Stimulated activated CD4-positive, alpha-beta T cell treated with anti-CD3 and anti-CD28 coated beads, Interleukin-12 subunit alpha, Interleukin-12 subunit beta, amount 100 ng/mL, for 24 hours (primary cell): ENCODE data around the gene SPATA45.

Experiments used
- DNase-seq, 2 experiments: peaks; one replicate each; pipeline ENCODE4 v3.0.0-alpha.2; 2020; ENCODE audit warnings: low read depth in 2 of 2

SPATA45 gene

DNA sequence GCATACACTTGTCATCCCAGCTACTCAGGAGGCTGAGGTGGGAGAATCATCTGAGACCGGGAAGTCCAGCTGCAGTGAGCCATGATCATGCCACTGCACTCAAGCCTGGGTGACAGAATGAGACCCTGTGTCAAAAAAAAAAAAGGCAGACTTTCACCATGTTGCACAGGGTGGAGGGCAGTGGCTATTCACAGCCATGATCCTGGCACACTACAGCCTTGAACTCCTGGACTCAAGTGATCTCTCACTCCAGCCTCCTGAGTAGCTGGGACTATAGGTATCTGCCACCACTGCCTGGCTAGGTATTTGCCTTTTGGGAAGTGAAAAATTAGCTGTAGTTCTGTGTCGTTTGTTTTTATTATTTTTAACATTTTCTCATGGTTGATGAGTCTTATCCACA lies 19.1 kb downstream of the SPATA45 start:
- no peak for DNase-seq

DNA sequence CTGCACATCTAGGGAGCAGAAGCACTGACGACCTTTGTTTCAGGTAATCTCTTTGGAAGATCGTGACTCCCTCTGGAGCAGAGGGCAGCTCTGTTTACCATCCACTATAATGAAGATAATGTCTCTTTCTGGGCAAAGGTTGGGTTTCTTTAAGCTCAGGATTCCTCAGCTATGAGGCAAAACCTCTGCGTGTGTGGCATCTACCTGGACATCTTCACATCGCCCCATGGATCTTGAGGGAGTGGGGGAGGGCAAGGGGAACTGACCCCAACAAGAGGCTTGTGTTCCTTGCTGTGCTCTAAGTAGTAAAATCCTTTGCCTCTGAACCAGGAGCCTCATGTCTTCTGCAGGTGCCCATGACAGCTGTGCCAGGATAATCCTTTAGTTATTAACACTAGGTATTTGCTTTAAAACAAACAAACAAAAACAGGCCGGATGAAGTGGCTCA lies 19.6 kb downstream of the SPATA45 start:
- DNase-seq = no peak

DNA sequence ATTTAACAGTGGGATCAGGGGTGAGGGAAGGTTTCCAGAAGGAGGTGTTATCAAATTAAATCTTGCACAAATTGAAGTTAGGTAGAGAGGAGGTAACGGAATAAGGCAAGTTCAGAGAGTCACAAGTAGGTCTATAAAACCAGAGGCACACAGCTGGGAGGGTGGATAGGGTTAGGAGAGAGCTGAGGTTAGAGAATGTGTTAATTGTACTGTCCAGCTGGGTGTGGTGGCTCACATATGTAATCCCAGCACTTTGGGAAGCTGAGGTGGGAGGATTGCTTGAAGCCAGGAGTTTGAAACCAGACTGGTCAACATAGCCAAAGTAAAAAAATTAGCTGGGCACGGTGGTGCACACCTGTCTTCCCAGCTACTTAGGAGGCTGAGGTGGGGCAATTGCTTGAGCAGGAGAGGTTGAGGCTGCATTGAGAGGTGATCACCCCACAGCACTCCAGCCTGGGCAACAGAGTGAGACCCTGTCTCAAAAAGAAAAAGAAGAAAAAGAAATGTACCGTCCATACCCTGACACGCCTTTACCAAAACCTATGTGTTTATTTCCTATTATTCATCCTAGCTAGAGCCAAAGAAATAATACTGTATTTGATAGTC lies 20.2 kb downstream of the SPATA45 start:
- DNase-seq = no peak

DNA sequence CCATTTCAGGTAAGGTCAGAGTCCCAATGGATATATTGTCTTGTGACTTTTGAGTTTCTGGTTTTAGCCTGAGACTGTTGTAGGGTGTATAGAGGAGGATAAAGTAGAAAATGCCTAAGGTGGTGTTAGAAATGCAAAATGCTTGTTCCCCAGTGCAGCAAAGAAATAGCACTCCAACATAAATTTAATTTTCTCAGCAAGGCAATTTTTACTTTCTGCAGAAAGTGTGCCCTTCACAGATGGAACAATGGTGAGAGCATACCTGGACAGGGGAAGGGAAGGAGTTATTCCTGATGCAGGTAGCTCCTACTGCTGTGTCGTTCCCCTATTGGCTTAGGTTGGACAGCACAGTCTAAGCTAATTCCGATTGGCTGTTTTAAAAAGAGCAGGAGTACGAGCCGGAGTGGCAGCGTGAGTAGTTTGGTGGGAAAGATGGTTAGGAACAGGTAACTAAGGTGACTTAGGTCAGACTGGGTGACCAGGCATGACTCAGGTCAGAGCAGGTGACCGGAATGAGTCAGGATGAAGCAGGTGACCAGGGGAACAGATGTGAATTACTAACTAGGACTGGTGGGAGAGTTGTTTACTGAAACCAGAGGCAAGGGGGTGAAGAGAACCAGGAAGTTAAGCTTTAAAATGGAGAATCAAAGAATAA lies 21.5 kb downstream of the SPATA45 start:
- DNase-seq = no peak

DNA sequence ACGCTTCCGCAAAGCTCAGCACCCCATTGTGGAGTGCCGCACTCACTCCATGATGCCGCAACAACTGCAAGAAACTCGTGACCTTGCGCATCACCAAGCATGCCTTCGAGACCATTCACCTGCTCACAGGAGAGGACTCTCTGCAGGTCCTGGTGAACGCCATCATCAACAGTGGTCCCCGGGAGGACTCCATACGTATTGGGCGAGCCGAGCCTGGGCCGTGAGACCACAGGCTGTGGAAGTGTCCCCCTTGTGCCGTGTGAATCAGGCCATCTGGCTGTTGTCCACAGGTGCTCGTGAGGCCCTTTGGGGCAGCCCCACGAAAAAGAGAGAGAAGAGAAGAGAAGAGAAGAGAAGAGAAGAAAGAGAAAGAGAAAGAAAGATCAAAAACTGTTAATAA lies 23.2 kb downstream of the SPATA45 start:
- no peak for DNase-seq

DNA sequence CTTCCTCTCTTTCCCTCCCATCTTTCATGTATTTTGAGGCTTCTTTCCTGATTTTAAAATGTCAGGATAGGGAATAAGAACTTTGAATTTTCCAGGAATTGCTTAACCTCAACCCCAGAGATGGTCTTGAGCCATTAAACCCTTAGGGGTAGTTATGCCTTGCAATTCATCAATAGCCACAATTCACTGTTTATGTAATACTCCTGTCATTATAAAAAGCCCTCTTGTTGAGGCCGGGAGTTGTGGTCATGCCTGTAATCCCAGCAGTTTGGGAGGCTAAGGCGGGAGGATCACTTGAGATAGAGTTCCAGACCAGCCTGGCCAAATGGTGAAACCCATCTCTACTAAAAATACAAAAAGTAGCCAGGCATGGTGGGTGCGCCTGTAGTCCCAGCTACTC lies 24.5 kb downstream of the SPATA45 start:
- no peak for DNase-seq

DNA sequence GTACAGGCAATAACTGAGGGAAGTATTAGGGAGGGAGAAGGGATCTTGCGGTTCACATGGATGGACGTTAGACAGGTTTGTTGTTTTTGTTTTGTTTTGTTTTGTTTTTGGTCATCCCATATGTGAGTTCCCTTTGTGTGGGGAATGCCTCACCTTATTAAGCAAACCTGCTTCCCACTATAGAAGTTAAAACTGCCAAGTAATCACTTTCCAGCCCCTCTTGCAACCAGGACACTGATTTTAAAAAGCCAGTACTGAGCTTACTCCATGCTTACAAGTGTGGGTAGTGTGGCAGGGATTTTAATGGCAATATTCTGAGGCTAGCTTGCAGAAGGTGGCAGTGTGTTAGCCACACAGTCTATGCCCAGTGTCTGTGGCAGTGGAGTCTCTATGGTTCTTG lies 26.5 kb downstream of the SPATA45 start:
- no peak for DNase-seq

DNA sequence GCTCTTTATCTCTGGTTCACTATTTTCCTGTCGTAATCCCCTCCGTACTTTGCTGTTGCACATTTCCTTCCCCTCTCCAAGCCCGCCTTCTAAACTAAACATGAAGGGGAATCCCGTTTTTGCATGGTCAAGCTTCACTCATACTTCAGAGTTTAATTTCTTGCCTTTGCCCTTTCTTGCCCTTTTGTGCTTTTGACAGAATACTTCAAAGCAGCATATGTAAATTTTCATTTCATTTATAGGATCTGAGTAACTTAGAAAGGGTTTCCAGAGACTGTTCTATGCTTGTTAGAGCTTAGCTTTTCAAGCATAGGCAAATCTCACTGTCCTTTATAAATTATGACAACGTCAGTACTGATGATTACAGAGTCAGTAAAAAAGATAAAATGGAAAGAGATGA lies 27.7 kb downstream of the SPATA45 start:
- DNase-seq = no peak

DNA sequence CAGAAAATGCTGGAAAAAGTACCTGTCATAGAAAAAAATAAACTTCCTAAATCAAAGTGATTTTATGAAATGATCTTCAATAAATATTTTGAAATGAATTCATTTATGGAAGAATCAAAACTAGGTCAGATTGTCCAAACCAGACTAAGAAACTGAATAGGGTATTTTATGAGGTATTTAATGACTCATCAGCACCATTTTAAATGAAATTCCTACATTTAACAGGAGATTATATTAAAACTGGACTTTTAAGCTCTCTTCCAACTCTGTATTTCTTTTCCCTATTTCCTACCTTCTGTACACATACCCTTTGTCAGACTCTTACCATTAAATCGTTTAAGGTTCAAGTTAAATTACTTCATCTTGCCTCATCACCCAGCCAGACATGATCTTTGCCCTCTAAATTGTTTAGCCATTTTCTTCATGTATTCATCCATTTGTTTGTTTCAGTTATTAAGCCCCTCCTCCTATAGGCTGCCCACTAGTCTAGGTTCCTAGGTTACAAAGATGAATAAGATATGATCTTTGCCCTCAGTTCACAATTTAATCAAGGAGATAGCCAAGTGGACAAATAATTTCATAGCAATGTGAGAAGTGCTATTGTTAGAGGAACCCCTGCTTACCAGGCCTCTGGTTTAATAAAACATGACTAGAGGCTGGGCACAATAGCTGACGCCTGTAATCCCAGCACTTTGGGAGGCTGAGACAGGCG lies 30.7 kb downstream of the SPATA45 start:
- DNase-seq = no peak

DNA sequence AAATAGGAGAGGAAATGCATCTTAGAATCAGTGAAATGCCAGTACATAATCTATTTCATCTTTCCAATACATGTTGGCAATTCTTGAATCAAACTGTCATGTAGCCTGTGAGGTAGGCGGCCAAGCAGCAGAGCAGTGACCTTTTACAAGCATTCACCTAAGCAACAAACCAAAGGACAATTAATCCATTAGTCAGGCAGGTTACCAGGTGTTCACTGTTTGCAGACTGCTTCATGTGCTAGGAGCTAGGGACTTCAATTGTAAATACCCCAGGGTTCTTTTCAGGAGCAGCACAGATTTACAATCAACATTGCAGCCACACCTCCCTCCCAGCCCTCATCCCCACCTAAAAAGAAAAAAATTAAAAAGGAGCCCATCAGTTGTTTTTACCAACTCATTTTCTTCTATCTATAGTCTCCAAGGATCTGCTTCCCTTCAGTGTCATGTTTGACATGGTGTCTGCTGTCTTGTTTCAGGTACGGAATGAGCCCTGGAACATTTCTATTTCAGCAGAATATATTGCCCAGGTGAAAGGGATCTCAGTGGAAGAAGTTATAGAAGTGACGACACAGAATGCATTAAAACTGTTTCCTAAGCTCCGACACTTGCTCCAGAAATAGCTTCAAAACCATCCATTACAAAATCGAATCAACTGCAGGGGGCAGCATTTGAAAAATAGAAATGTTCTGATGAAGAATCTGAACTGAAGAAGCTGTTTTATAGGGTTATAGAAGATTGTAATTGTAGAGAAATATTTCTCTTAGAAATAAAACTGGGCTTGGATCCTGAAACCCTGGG lies 32.7 kb downstream of the SPATA45 start:
- no peak for DNase-seq

DNA sequence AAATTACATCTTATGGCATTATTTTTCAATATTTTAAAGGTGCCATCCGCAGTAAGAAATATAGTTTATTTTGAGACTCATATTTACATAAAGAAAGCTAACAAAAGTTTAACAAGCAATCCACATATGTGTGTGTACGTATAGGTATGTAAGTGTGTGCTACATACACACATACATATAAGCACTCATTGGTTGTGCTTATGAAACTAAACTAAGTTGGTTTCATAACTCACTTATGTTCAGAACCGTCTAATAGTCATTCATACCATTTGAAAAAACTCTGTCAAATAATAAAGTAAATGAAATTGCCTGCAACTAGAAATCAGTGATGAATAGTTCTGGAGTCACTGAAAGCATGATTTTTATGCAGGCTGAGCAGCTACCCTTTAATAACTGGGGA lies 41.7 kb downstream of the SPATA45 start:
- DNase-seq = no peak

DNA sequence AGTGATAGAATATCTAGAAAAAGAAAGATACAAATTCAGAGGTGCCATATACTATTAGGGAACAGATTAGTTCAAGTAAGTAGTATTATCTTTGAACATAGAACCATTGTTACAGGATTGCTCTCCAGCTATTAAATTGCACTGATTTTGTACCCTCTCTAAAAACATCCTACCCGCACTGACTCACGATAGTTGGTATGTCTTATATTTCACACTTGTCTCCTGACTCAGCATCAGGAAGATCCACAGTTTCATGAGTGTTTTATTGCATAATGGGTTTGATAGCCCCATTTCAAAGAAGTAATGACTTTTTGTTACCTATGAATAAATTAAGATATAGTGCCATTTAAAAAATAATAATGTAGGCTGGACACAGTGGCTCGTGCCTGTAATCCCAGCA lies 49.8 kb downstream of the SPATA45 start:
- no peak for DNase-seq

DNA sequence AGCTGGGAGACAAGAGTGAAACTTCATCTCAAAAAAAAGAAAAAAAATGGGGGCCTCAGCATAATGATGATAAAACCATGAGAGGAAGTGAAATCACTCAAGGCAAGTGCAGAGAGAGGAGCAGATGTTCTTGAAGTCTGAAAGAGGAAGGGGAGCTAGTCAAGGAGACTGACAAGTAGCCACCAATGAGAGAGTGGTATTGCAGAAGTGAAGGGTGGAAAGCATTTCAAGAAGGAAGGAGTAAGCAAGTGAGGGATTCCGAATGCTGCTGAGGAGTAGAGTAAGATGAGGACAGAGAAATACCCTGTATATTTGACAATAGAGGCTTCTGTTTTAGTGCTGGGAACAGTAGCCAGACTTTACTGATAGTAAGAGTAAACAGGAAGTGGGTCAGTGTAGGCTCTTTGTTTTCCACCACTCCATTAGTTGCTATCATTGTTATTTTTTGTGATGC lies 52.9 kb downstream of the SPATA45 start:
- DNase-seq = no peak

DNA sequence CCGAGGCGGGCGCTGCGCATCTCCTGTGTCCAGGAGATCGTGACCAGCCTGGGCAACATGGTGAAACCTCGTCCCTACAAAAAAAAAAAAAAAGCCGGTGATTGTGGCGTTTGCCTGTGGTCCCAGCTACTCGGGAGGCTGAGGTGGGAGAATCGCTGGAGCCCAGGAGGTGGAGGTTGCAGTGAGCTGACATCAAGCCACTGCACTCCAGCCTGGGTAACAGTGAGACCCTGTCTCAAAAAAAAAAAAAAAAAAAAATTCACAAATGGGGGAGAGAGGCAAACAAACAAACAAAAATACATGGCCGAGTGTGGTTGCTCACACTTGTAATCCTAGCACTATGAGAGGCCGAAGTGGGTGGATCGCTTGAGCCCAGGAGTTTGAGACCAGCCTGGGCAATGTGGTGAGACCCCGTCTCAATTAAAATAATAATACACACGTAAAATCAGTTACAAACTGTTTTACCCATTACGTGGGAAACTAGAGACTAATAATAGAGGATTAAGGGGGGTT lies 55.0 kb downstream of the SPATA45 start:
- no peak for DNase-seq

DNA sequence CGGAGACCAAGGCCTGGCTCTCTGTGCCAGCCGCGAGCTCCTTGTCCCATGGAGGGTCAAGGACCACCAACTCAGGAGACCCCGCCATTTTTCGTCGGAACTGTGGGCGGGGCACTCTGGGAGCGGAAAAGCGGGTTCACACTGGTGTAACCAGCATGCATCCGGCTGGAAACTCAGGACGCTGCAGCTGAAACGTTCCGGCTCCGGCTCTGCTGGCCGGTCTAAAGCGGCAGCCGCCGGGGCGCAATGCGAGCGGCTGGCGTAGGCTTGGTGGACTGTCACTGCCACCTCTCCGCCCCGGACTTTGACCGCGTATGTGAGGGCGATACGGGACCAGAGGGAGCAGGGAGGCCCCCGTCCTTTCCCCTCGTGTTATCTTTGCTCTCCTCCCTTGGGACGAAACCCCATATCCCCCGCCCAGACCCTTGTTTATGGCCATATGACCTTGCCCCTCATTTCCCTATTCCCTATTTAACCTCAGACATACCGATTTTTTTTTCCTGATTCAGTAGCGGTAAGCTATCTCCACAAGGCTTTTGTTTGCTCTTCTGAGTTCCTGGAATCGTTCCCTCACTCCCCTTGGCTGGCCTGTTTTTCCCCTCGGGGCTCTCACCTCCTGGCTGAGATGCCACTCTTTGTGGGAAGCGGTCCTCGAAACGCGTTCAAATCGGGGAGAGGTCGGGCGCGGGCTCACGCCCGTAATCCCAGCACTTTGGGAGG lies 55.6 kb downstream of the SPATA45 start, which contains the start of the genes NSL1 and TATDN3:
Gene NSL1, minus strand, starts transcription at position 102 of the 720 bp plus-strand sequence. Its CDS starts 14 bp downstream, at position 88.
Gene TATDN3, plus strand, starts transcription at position 219 of the 720 bp plus-strand sequence. Its CDS starts 28 bp downstream, at position 247.
- DNase-seq = peak; percentile 94 to 95

DNA sequence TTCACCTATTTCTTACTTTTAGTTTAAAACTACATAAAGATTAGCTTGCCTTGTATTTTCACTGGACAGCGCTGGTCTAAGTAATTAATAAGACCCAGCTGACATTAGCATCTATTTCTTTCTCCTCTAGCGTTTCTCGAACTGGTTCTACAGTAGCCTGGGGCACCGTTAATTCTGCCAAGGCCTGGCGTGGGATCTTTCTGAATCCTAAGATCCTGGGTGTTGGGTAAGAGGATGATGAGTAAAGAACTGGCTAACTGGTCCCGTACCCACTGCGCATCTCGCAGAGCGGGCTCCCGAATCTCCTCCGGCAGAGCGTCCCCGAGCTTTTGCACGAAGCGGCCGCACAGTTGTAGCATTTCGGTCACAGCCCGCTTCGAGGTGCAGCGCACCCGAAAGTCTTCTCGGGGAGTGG lies 56.2 kb downstream of the SPATA45 start:
- no peak for DNase-seq

DNA sequence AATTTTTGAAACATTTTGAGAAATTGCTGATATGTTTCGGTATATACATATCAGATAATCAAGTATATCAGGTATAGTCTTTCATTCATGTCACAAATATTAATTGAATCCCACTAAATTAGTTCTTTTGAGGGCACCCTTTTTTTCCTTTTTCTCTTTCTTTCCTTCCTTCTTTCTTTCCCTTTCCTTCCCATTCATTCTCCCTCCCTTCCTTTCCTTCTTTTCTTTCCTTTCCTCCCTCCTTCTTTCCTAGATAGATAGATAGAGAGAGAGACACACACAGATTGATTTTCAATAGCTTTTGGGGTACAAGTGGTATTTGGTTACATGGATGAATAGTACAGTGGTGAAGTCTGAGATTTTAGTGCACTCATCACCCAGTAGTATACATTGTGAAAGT lies 61.6 kb downstream of the SPATA45 start:
- DNase-seq = no peak

DNA sequence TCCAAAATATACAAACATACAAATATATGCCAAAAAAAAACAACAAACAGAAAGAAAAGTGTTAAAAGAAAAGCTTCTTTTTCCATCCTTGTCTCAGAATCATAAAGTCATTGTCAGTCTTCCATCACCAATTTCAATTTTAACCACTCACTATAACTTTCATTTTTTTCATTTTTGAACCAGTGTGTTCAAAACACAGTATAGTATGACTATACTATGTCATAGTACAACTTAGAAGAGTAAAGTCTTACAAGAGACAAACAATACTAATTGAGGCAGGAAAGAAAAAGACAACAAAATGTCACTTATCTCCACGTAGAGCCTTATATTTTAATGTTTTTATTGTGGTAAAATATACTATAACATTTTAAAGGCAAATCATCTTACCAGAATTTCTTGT lies 63.5 kb downstream of the SPATA45 start:
- no peak for DNase-seq

DNA sequence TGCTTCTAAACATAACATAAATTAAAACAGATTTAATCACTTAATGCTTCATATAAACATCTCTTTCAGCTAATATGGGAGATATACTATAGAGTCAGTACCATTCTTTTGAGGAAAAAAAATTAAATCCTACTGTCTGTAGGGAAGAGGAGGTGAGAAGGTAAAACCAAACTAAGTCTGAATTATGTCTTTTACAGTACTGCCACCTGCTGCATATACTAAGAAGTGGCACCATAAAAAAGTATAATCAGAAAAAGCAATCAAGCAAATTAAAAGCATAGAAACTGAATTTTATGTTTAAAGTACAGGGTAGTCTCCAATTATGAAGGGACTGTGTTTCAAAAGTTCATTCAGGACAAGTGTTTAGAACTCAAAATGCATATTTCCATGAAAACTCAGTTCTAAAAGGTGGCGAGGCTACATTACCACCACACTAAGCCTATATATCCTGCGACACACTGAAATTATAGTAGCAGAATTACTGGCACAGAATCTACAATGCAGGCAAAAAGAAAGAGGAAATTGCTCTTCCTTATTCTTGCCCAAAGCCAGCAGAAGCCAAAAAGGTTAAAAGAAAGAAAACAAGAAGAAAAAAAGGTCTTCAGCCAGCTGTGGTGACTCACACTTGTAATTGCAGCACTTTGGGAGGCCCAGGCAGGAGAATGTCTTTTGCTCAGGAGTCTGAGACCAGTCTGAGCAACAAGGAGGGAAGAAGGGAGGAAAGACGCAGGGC lies 64.9 kb downstream of the SPATA45 start:
- DNase-seq = no peak

DNA sequence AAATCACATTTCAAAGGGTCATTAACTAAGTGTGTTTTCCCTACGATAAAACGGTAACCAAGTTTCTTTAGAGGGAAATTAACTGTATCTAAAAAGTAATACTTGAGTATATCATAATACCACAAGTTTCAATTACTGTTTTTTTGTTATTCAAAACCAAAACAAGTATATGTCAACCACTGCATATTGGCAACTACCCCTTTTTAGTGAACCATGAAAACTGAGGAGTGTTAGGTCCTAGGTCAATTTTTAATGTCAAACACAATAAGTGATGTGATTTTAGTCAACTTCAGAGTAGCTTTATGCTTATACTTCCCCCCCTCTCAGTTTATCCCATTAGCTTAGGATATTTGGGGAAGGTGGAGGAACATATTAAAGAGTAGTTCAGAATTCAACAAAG lies 66.2 kb downstream of the SPATA45 start:
- no peak for DNase-seq
